ENCODE results near the gene MAML1.

Gene MAML1

GRCh38 chr5:179800071-179800695, 67.6 kb downstream of the MAML1 start:
- H3K27me3 ChIP-seq (ENCODE audit: insufficient read depth, low read length, poor library complexity, severe bottlenecking), result no peaks in the 10 kb centered on the region
- H2AFZ ChIP-seq (ENCODE audit: low read length), result no peak overlapping the region
- peaks cover 12% of the 10 kb centered on the region for H4K20me1 ChIP-seq (ENCODE audit: insufficient read depth, low read length, poor library complexity, severe bottlenecking)
- H3K36me3 ChIP-seq (ENCODE audit: insufficient read depth, low read length), result peaks cover 6% of the 10 kb centered on the region; the same call in 1 of the 2 replicates
- H3K9me2 ChIP-seq (replicated peaks; ENCODE audit: low read depth, low read length), result no peaks in the 10 kb centered on the region
- H3K4me2 ChIP-seq (ENCODE audit: low read depth, low read length, poor library complexity, severe bottlenecking), result no peak overlapping the region
- peaks cover 9% of the 10 kb centered on the region for H3K79me2 ChIP-seq (ENCODE audit: insufficient read depth, low read length)
- H3K9me3 ChIP-seq (ENCODE audit: insufficient read depth, low read depth, low read length), result no peaks in the 10 kb centered on the region
- H3F3A ChIP-seq (ENCODE audit: low read depth), result no peaks in the 10 kb centered on the region
- no peak overlapping the region for H3K4me3 ChIP-seq (ENCODE audit: low read length, poor library complexity, severe bottlenecking)
- H3K4me1 ChIP-seq (ENCODE audit: insufficient read depth, low read length, poor library complexity, severe bottlenecking), result peaks cover 15% of the 10 kb centered on the region
- TF ChIP-seq, protein P1, sequence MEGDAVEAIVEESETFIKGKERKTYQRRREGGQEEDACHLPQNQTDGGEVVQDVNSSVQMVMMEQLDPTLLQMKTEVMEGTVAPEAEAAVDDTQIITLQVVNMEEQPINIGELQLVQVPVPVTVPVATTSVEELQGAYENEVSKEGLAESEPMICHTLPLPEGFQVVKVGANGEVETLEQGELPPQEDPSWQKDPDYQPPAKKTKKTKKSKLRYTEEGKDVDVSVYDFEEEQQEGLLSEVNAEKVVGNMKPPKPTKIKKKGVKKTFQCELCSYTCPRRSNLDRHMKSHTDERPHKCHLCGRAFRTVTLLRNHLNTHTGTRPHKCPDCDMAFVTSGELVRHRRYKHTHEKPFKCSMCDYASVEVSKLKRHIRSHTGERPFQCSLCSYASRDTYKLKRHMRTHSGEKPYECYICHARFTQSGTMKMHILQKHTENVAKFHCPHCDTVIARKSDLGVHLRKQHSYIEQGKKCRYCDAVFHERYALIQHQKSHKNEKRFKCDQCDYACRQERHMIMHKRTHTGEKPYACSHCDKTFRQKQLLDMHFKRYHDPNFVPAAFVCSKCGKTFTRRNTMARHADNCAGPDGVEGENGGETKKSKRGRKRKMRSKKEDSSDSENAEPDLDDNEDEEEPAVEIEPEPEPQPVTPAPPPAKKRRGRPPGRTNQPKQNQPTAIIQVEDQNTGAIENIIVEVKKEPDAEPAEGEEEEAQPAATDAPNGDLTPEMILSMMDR (conservative IDR thresholded peaks at IDR 0.05; ENCODE audit: low read length), result no peak
- no peak for TF ChIP-seq EZH2phosphoT487 (IDR thresholded peaks at IDR 0.05; ENCODE audit: borderline replicate concordance)
- no peak overlapping the region for H3K9ac ChIP-seq (ENCODE audit: low read depth, low read length, poor library complexity, severe bottlenecking)

GRCh38 chr5:179800696-179801201, 68.1 kb downstream of the MAML1 start:
- Histone ChIP-seq H3K9me2 (replicated peaks; ENCODE audit: low read depth, low read length) (no peaks in the 10 kb centered on the region), H3F3A (ENCODE audit: low read depth) (no peaks in the 10 kb centered on the region), H3K4me3 (ENCODE audit: low read length, poor library complexity, severe bottlenecking) (no peak overlapping the region), H3K4me1 (ENCODE audit: insufficient read depth, low read length, poor library complexity, severe bottlenecking) (peaks cover 14% of the 10 kb centered on the region), H2AFZ (ENCODE audit: low read length) (no peak overlapping the region), H3K79me2 (ENCODE audit: insufficient read depth, low read length) (peaks cover 15% of the 10 kb centered on the region), H3K9me3 (ENCODE audit: insufficient read depth, low read depth, low read length) (no peaks in the 10 kb centered on the region), H3K4me2 (ENCODE audit: low read depth, low read length, poor library complexity, severe bottlenecking) (no peak overlapping the region), H3K36me3 (ENCODE audit: insufficient read depth, low read length) (peaks cover 6% of the 10 kb centered on the region; the same call in 1 of the 2 replicates), H4K20me1 (ENCODE audit: insufficient read depth, low read length, poor library complexity, severe bottlenecking) (peaks cover 14% of the 10 kb centered on the region), H3K9ac (ENCODE audit: low read depth, low read length, poor library complexity, severe bottlenecking) (no peak overlapping the region), H3K27me3 (ENCODE audit: insufficient read depth, low read length, poor library complexity, severe bottlenecking) (no peaks in the 10 kb centered on the region)
- no peak for TF ChIP-seq EZH2phosphoT487 (IDR thresholded peaks at IDR 0.05; ENCODE audit: borderline replicate concordance)
- TF ChIP-seq, protein P1 (conservative IDR thresholded peaks at IDR 0.05; ENCODE audit: low read length), result no peak

GRCh38 chr5:179801304-179802206, 68.9 kb downstream of the MAML1 start:
- Histone ChIP-seq H3K4me3 (ENCODE audit: low read length, poor library complexity, severe bottlenecking) (no peak overlapping the region), H3K79me2 (ENCODE audit: insufficient read depth, low read length) (peaks cover 18% of the 10 kb centered on the region), H3F3A (ENCODE audit: low read depth) (no peaks in the 10 kb centered on the region), H3K9me2 (replicated peaks; ENCODE audit: low read depth, low read length) (no peaks in the 10 kb centered on the region), H3K4me2 (ENCODE audit: low read depth, low read length, poor library complexity, severe bottlenecking) (no peak overlapping the region), H3K9ac (ENCODE audit: low read depth, low read length, poor library complexity, severe bottlenecking) (no peak overlapping the region), H4K20me1 (ENCODE audit: insufficient read depth, low read length, poor library complexity, severe bottlenecking) (peaks cover 14% of the 10 kb centered on the region), H3K9me3 (ENCODE audit: insufficient read depth, low read depth, low read length) (no peaks in the 10 kb centered on the region), H3K27me3 (ENCODE audit: insufficient read depth, low read length, poor library complexity, severe bottlenecking) (no peaks in the 10 kb centered on the region), H3K4me1 (ENCODE audit: insufficient read depth, low read length, poor library complexity, severe bottlenecking) (peaks cover 14% of the 10 kb centered on the region), H2AFZ (ENCODE audit: low read length) (no peak overlapping the region), H3K36me3 (ENCODE audit: insufficient read depth, low read length) (peaks cover 6% of the 10 kb centered on the region; the same call in 1 of the 2 replicates)
- TF ChIP-seq EZH2phosphoT487 (IDR thresholded peaks at IDR 0.05; ENCODE audit: borderline replicate concordance), result no peak
- TF ChIP-seq, protein P1 (conservative IDR thresholded peaks at IDR 0.05; ENCODE audit: low read length), result peak; percentile 26; the same call in 1 of the 2 replicates

Measured in Loucy (cell line).